Urinary bladder (tissue), 4 donors: ENCODE measurements around the gene GBA2. TPM values are rescaled to one million over a fixed set of nuclear protein-coding genes. Genes with fewer than 3 reads are reported as not detected.

Experiments used
- DNase-seq: peaks from one replicate; pipeline ENCODE4 v3.0.0-alpha.2; 2015; ENCODE audit errors: extremely low spot score
- H3K27ac ChIP-seq: one replicate; pipeline ENCODE4 v1.5.1; 2013; ENCODE audit warnings: low read depth, mild to moderate bottlenecking, moderate library complexity
- H3K36me3 ChIP-seq: one replicate; pipeline ENCODE4 v1.6.1; 2013; ENCODE audit warnings: mild to moderate bottlenecking, moderate library complexity; ENCODE audit not compliant: insufficient read depth
- H3K4me1 ChIP-seq: one replicate; pipeline ENCODE4 v1.6.1; 2013; ENCODE audit warnings: mild to moderate bottlenecking, moderate library complexity; ENCODE audit not compliant: insufficient read depth
- H3K4me3 ChIP-seq: one replicate; pipeline ENCODE4 v1.5.1; 2013; ENCODE audit warnings: low read depth, low read length
- WGBS: extraction: QIAGEN DNeasy Blood & Tissue Kit; methylation state at CpG from one replicate; pipeline ENCODE4 v1.1.7; 2013; 5-methylcytosine and 5-hydroxymethylcytosine counted together
- polyA plus RNA-seq: library from polyadenylated mRNA; stranded (reverse); fragments of 200-250 nt; gene quantifications from one replicate; pipeline ENCODE4 v1.2.3, GENCODE V29; 2013
- total RNA-seq: library from RNA; depleted of rRNA; stranded (reverse); fragments of >200 nt; gene quantifications from one replicate; pipeline ENCODE4 v1.2.3, GENCODE V29; 2014
- donor health status: healthy with polysubstance abuse.
- donor health status: healthy.

The GBA2 gene
- total and polyA plus RNA-seq, 2 donors, result 36.0 to 51.4 TPM

DNA sequence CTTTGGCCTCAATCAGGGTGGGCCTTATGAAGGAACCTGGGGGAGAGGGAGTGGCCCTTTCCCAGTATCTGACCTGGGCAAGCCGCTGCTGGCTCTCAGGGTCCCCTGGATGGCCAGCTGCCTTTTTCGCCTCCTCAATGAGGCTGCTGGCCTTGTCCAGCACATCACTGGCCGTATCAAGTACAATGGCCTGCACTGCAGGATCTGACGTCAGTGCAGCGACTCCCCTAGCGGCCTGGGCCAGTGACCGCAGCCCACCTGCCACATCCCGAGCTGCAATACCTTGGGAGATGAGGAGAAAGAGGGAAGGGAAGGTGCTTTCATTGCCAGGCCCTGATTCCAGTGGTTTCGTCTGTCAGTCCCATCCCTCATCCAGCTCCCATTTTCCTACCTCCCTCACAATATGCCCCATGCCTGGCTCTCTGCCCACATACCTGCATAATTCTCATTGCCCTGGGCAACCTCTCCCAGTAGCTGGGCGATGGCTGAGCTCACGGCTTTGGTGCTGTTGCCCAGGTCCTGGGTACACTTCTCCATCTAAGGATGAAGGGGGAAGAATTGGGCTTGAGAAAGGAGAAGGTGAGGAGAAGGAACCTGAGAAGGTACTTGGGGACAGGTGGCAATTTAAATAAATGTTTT, 36.1 kb downstream of the GBA2 start:
- WGBS, result 88% methylated on average over 11 of the region's 11 CpGs
- Histone ChIP-seq H3K27ac (no peak overlapping the region), H3K36me3 (peaks cover 19% of the 10 kb centered on the region), H3K4me3 (no peak overlapping the region), H3K4me1 (no peaks in the 10 kb centered on the region)
- no peak for DNase-seq

DNA sequence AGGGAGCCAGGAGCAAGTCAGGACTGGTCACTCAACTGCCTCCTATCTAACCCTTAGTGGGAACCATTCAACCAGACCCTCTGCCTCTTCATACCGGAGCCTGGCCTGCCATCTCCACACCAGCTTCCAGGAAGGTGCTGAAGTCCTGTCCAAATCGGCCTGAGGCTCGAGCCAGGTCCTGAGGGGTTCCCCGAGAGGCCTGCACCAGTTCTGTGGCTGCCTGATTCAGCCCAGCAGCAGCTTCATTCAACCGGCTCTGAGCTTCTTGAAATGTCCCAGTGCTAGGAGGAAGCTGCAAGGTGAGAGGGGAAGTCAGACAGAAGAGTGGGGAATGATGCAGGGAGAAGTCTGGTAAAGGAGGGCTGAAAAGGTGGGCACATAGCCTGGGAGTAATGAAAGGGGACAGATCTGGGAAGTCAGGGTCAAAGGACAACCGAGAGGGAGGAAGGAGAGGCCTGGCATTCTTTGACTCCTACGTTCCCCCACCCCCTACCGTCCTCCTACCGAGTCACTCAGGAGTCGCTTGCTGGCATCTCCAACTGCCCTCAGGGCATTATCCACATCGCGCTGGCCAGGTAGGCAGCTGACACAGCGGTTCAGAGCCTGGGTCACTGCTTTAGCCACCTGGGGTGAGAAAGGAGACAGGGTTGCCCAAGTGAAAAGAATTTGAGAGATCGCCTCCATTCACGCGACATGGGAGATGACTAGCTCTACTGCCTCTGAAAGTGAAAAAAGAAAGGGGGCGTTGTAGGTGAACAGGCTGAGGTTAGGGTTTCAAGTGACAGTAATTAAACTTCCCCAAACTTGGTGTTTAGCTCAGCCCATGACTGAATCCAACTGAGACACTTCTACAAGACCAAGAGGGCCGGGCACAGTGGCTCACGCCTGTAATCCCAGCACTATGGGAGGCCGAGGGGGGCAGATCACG, 37.3 kb downstream of the GBA2 start:
- Histone ChIP-seq H3K4me3 (no peak overlapping the region), H3K36me3 (peaks cover 23% of the 10 kb centered on the region), H3K27ac (no peak overlapping the region), H3K4me1 (no peaks in the 10 kb centered on the region)
- 89% methylated on average over 21 of the region's 21 CpGs for WGBS
- no peak for DNase-seq

DNA sequence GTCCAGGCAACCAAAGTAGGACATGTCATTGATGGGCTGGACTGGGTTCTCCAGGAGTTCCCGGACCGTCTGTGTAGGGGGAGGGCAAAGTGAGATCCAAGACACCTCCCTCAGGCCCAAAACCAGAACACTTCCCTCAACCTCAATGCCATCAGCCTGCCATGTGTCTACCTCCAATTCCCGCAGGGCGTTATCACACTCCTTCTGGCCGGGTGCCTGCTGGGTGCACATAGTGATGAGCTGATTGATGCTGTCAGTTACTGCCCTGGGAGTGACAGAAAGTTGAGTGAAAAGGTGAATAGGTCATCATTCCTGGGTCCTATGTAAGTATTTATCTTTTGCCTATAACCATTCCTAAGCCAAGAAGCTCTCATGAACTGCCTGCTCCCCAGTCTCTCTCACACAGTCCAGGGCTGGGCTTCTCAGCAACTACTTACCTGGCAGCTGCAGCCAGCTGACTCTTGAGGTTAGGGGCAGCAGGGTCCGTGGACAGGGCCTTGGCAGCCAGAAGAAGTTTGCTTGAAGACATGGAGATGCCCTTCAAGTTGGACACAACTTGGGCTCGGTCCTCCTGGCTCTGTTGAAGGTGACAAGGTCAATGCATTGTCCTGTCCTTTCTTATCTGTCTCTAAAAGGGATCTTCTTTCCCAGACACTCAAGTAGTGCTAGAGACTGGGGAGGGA, 38.1 kb downstream of the GBA2 start:
- WGBS, result 83% methylated on average over 7 of the region's 7 CpGs
- H3K27ac ChIP-seq, result no peak overlapping the region
- no peak for DNase-seq
- no peaks in the 10 kb centered on the region for H3K4me1 ChIP-seq
- no peak overlapping the region for H3K4me3 ChIP-seq
- peaks cover 25% of the 10 kb centered on the region for H3K36me3 ChIP-seq

DNA sequence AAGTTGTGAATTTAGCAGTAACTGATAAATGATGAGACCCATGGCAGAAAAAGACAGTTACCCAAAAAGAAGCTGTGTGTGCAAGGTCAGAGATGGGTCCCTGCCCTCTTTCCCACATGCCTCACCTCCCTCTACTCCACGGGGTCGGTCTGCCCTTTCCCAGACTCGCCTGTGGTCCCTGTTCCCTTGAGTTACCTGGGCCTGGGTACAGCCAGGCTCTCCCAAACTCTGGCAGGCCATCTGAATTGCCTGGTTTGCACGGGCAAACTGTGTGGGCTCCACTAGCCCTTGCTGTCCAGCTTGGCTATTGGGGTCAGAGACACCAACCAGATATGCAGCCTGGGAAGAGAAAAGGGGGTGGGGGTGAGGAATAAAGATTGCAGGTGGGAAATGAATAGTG, 40.9 kb downstream of the GBA2 start:
- DNase-seq, result no peak
- no peaks in the 10 kb centered on the region for H3K4me1 ChIP-seq
- no peak overlapping the region for H3K27ac ChIP-seq
- H3K4me3 ChIP-seq, result no peak overlapping the region
- 96% methylated on average over 4 of the region's 4 CpGs for WGBS
- peaks cover 26% of the 10 kb centered on the region for H3K36me3 ChIP-seq

DNA sequence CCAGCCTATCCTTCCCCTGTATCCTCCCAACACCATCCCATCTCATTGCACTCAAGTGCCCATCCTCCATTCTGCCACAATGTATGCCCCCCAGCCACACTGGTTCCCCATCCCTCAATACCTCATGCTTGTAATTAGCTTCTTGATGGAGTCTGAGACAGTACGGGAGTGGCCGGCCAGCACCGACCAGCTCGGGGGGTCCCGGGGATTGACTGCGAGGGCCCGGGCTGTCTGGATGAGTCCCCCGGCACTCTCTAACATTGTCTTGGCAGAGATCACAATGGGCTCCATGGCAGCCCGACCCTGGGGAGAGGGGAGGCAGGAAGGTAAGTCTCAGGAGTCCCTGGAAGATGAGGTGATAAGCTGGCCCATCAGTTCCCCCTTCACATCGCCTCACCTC, 42.1 kb downstream of the GBA2 start:
- Histone ChIP-seq H3K4me3 (no peak overlapping the region), H3K4me1 (no peaks in the 10 kb centered on the region), H3K36me3 (peaks cover 18% of the 10 kb centered on the region), H3K27ac (no peak overlapping the region)
- 92% methylated on average over 10 of the region's 10 CpGs for WGBS
- DNase-seq, result no peak

DNA sequence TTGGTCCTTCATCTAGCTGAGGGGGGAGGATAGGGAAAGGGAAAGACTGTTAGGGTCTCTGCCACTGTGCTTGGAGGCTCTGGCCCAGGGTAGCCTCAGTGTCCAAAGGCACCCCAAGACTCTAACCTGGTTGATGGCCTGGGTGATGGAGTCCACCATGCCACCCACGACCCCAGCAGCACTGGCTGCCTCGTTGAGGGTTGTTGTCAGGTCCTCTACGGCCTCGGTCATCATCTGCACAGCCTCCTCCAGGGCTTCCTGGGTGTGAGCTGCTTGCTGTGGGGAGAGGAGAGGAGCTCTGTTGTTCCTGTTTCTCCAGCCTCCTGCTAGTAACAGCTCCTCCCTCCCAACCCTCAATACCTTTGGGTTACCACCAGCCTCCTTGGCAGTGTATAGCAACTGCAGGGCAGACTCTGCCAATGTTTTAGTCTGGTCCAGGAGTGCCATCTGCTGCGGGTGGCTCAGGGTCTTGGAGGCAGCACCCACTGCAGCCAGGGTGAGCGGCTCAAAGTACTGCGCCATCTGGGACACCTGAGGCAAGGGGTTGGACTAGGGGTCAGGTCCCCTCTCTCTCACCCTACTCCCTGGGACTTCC, 43.1 kb downstream of the GBA2 start:
- H3K27ac ChIP-seq, result no peak overlapping the region
- no peak overlapping the region for H3K4me3 ChIP-seq
- H3K36me3 ChIP-seq, result peaks cover 17% of the 10 kb centered on the region
- WGBS, result 96% methylated on average over 7 of the region's 7 CpGs
- H3K4me1 ChIP-seq, result no peaks in the 10 kb centered on the region
- DNase-seq, result no peak

DNA sequence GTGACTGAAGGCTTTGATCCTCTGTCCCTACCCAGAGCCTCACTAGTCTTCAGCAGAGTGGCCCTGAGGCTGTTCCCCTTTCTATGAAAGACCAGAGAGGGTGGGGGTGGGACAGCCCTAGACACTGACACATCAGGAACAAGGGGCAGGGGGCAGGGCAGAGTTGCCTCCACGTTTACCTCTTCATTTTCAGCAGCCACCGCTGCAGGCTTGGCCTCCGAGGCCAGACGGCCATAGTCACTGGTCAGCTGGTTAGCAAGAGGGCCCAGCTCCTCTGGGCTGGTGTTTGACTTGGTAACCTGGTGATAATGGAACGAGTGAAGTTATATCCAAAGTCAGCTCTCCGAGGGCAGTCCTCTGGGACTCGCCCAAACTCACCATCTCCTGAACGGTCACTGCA, 43.7 kb downstream of the GBA2 start:
- 85% methylated on average over 8 of the region's 8 CpGs for WGBS
- DNase-seq, result no peak
- no peaks in the 10 kb centered on the region for H3K4me1 ChIP-seq
- peaks cover 18% of the 10 kb centered on the region for H3K36me3 ChIP-seq
- H3K4me3 ChIP-seq, result no peak overlapping the region
- no peak overlapping the region for H3K27ac ChIP-seq

DNA sequence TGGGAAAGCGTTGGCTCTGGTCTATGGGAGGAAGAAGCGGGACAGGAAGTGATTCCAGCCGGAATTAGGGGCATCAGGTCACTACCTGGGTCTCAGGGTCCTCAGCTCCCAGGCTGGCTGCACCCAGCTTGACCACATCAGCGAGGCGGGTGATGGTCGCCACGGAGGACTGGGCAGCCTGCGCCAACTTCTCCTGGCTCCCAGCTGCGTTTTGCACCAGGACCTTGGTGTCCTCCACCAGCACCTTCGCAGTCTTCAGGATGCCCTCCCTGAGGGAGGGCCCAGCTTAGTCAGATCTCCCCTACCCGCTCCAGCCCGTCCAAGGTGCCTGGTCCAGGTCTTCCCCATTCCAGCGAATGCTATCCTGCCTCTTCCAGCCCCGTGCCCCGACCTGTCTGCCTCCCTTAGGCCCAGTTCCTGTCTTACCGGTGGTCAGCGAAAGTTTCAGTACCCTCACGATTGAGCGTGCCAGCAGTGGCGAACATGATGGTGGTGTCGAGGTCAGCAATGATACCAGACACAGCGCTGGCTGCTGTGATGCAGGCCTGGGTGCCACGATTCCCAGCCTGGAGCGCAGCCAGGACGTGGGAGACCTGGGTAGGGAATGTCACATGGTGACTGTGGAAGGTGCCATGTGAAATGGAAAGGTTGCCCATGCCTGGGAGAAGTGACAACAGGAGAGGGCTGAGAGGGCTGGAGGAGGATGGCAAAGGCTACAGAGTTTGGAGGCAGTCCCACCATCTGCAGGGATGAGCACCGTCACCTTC, 44.9 kb downstream of the GBA2 start:
- Histone ChIP-seq H3K27ac (no peak overlapping the region), H3K4me3 (no peak overlapping the region), H3K36me3 (peaks cover 18% of the 10 kb centered on the region), H3K4me1 (no peaks in the 10 kb centered on the region)
- no peak for DNase-seq
- WGBS, result 94% methylated on average over 26 of the region's 26 CpGs

DNA sequence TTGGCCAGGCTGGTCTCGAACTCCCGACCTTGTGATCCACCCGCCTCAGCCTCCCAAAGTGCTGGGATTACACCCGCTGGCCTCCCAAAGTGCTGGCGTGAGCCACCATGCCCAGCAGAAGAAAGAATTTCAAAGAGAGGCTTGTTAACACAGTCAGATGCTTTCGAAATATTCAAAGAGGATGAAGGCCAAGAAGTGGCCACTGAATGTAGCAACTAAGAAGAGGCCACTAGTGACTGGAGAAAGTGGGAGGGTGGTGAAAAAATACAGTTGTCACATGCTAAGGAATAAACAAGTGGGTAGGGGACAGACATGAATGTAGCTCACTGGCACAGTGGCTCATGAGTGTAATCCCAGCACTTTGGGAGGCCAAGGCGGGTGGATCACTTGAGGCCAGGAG, 46.3 kb downstream of the GBA2 start:
- no peak for DNase-seq
- Histone ChIP-seq H3K27ac (no peak overlapping the region), H3K4me3 (no peak overlapping the region), H3K36me3 (peaks cover 18% of the 10 kb centered on the region), H3K4me1 (no peaks in the 10 kb centered on the region)
- WGBS, result 95% methylated on average over 7 of the region's 7 CpGs

DNA sequence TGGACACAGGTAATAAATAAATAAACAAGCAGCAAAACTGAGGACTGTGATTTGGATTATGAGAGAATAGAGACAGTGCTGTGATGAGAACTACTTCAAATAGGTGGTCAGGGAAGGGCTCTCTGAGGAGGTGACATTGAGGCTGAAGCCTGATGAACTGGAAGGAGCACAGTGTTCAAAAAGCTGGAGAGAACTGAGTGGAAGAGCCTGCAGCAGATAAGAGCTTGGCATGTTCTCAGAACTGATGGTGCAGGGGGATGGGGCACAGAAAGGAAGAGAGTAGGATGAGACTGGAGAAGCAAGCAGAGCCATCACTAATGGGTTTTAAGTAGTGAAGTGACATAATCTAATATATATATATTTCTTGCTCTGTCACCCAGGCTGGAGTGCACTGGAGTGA, 48.1 kb downstream of the GBA2 start:
- Histone ChIP-seq H3K4me1 (no peaks in the 10 kb centered on the region), H3K27ac (no peak overlapping the region), H3K36me3 (peaks cover 14% of the 10 kb centered on the region), H3K4me3 (no peak overlapping the region)
- DNase-seq, result no peak

DNA sequence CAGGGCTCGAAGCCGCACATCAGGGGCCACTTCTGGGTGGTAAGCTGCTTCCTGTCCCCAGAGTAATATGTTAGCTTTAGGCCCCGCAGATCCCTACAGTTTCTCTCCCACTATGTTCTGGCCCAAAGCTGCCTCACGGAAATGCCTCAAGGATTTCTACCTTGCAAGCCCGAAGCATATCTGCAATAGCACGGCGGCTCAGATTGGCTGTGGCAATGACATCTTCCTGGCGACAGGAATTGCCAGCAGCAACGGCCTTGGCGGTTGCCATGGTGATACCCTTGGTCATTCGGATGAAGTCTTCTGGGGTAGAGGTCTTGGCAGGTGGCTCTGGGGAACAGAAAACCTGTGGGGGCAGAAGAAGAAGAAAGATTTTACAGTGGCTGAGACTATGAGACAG, 49.0 kb downstream of the GBA2 start:
- H3K36me3 ChIP-seq, result peaks cover 8% of the 10 kb centered on the region
- no peak overlapping the region for H3K27ac ChIP-seq
- H3K4me3 ChIP-seq, result no peak overlapping the region
- DNase-seq, result no peak
- H3K4me1 ChIP-seq, result no peaks in the 10 kb centered on the region
- 86% methylated on average over 11 of the region's 11 CpGs for WGBS

DNA sequence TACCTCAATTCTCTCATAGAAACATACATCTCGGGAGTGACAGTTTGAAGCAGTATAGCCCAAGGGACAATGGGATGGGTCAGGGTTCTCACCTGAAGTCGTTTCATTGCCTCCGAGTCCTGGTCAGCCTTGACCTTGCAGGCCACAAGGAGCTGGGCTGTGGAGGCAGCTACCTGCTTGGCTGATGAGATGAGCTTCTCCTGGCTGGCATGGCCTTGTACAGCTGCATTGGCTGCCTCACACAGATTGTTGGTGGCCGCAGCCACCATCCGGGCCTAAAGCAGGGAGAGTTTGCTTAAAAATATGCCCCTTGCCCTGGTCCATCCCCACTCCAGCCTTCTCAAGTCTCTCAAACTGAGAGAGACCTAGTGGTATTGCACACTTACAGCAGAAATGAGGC, 50.8 kb downstream of the GBA2 start:
- Histone ChIP-seq H3K4me3 (no peak overlapping the region), H3K36me3 (peaks cover 6% of the 10 kb centered on the region), H3K4me1 (no peaks in the 10 kb centered on the region), H3K27ac (no peak overlapping the region)
- DNase-seq, result no peak
- 88% methylated on average over 5 of the region's 5 CpGs for WGBS

DNA sequence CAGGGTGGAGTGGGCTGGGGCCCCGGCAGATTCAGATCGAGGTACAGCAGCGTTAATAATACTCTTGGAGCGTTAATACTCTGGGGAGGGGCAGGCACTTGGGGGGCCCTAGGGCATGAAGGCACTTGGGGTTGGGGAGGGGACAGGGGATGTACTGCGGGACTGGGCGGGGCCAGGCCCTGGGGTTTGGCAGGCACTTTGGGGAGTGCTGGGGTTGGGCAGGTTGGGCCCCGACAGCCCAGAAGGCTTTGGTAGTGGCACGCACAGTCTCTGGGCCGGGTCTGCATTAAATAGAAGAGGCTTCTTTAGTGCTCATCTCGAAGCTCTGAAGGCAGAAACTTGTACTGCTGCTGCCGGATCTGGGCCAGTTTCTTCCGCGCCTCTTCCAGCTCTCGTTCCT, 51.5 kb downstream of the GBA2 start:
- no peak overlapping the region for H3K27ac ChIP-seq
- H3K4me1 ChIP-seq, result no peaks in the 10 kb centered on the region
- WGBS, result 70% methylated on average over 14 of the region's 14 CpGs
- no peak for DNase-seq
- H3K4me3 ChIP-seq, result no peak overlapping the region
- H3K36me3 ChIP-seq, result peaks cover 6% of the 10 kb centered on the region
